Tibial nerve (tissue), 4 donors: ENCODE results near the gene MYCN. TPM values are rescaled to one million over a fixed set of nuclear protein-coding genes. Genes with fewer than 3 reads are reported as not detected.

ENCODE experiments used
- DNase-seq, 2 donors: peaks; one replicate each; pipeline ENCODE4 v3.0.0-alpha.2; 2019; ENCODE audit warnings: low spot score in 2 of 2
- H3K27ac ChIP-seq, 4 donors: fragments of 200-600 bp; sonication (generic) in 3 of 4; one replicate each; pipeline ENCODE4 v1.5.1; 2017 to 2019; ENCODE audit warnings: mild to moderate bottlenecking in 1 of 4
- H3K27me3 ChIP-seq, 2 donors: fragments of 200-600 bp; sonication (generic) in 1 of 2; one replicate each; pipeline versions ENCODE4 v1.5.1 to v1.6.0; 2017 to 2019
- H3K36me3 ChIP-seq, 3 donors: fragments of 200-600 bp; sonication (generic); one replicate each; pipeline ENCODE4 v1.5.1; 2018 to 2019
- H3K4me1 ChIP-seq, 4 donors: fragments of 200-600 bp; sonication (generic) in 3 of 4; one replicate each; pipeline ENCODE4 v1.5.1; 2017 to 2019
- H3K4me3 ChIP-seq, 4 donors: fragments of 200-600 bp; sonication (generic) in 3 of 4; one replicate each; pipeline ENCODE4 v1.5.1; 2017 to 2019; ENCODE audit warnings: mild to moderate bottlenecking in 1 of 4, moderate library complexity in 1 of 4
- H3K9me3 ChIP-seq, 4 donors: fragments of 200-600 bp; sonication (generic) in 3 of 4; one replicate each; pipeline ENCODE4 v1.5.1; 2017 to 2019
- CTCF ChIP-seq, 5 experiments: fragments of 200-600 bp in 3 of 5; fragments of 450-650 bp in 2 of 5; sonication (generic) in 3 of 5; IDR thresholded peaks; one replicate each; pipeline ENCODE4 v1.5.1; 2016 to 2019; ENCODE audit warnings: antibody characterized with exemption in 5 of 5, mild to moderate bottlenecking in 3 of 5, moderate library complexity in 2 of 5
- EP300 ChIP-seq, 2 donors: sonication (generic); formaldehyde crosslinking; IDR thresholded peaks; one replicate each; pipeline ENCODE4 v1.6.1; 2017; ENCODE audit warnings: antibody characterized with exemption in 2 of 2, mild to moderate bottlenecking in 1 of 2
- POLR2A ChIP-seq, 2 donors: fragments of 450-650 bp; IDR thresholded peaks; one replicate each; pipeline ENCODE4 v1.6.1; 2017; ENCODE audit warnings: antibody characterized with exemption in 2 of 2, mild to moderate bottlenecking in 2 of 2, moderate library complexity in 2 of 2
- WGBS, 2 donors: methylation state at CpG; one replicate each; pipeline ENCODE4 v1.1.5; 2018; 5-methylcytosine and 5-hydroxymethylcytosine counted together
- small RNA-seq: library from RNA; depleted of rRNA; stranded (forward); fragments of <200 nt; gene quantifications from one replicate; pipeline ENCODE3, GENCODE V24; 2016
- total RNA-seq, 4 donors: library from RNA; depleted of rRNA; stranded (reverse); fragments of >200 nt; gene quantifications; one replicate each; pipeline ENCODE4 v1.1.0, GENCODE V29; 2016

The MYCN gene
- total RNA-seq, 4 donors from 2014 or later = 4.1 to 9.9 (median 6.9) TPM

- Histone ChIP-seq H3K27me3 (no peaks in the 10 kb centered on the region), H3K36me3 (no peaks in the 10 kb centered on the region), H3K27ac (no peak overlapping the region), H3K4me1 (no peaks in the 10 kb centered on the region), H3K9me3 (no peaks in the 10 kb centered on the region), H3K4me3 (no peak overlapping the region)
- 89 to 90% methylated on average over 7 of the region's 7 CpGs for WGBS, 2 donors
- no peak for DNase-seq
- TF ChIP-seq EP300 (IDR thresholded peaks at IDR 0.05) (no peak), POLR2A (IDR thresholded peaks at IDR 0.05) (no peak), CTCF (IDR thresholded peaks at IDR 0.05) (no peak)
Measured at GRCh38 chr2:15993666-15994065, 53.3 kb downstream of the MYCN start.

GRCh38 chr2:15995603-15996002 lies 55.3 kb downstream of the MYCN start:
- Histone ChIP-seq H3K36me3 (no peaks in the 10 kb centered on the region), H3K4me1 (no peaks in the 10 kb centered on the region), H3K27me3 (no peaks in the 10 kb centered on the region), H3K9me3 (no peaks in the 10 kb centered on the region), H3K27ac (no peak overlapping the region), H3K4me3 (no peak overlapping the region)
- DNase-seq = no peak
- no peak for TF ChIP-seq EP300 (IDR thresholded peaks at IDR 0.05)
- TF ChIP-seq POLR2A (IDR thresholded peaks at IDR 0.05) = no peak
- no peak for TF ChIP-seq CTCF (IDR thresholded peaks at IDR 0.05)
- WGBS, 2 donors = 91 to 93% methylated on average over 3 of the region's 3 CpGs

Small RNA genes within 50 kb of the gene (small RNA-seq; reads per million reads assigned to genes)
- gene RF01210 = not detected
- not detected for gene RN7SL104P
